Stimulated activated CD8-positive, alpha-beta memory T cell treated with anti-CD3 and anti-CD28 coated beads, Interleukin-2, amount 100 ng/mL, for 1 hour (primary cell): ENCODE data around the gene FIGN.

Experiments
- DNase-seq, 2 donors: peaks; one replicate each; pipeline ENCODE4 v3.0.0-alpha.2; 2020; ENCODE audit warnings: low read depth in 2 of 2

Gene FIGN

GRCh38 chr2:163563336-163563735 is 172.5 kb downstream of the FIGN start:
- no peak for DNase-seq

- no peak for DNase-seq
Measured at GRCh38 chr2:163558251-163559021, 177.4 kb downstream of the FIGN start.

GRCh38 chr2:163556511-163556910 is 179.3 kb downstream of the FIGN start:
- no peak for DNase-seq

- DNase-seq: no peak
Measured at GRCh38 chr2:163554864-163555263, 180.9 kb downstream of the FIGN start.

- DNase-seq: no peak
Measured at GRCh38 chr2:163553601-163554000, 182.2 kb downstream of the FIGN start.

- no peak for DNase-seq
Measured at GRCh38 chr2:163552758-163553157, 183.1 kb downstream of the FIGN start.

GRCh38 chr2:163551616-163552373 is 184.0 kb downstream of the FIGN start:
- no peak for DNase-seq

GRCh38 chr2:163548970-163549369 is 186.8 kb downstream of the FIGN start:
- no peak for DNase-seq
